Spinal cord (tissue), 10 donors: Measurements from ENCODE around the gene HDAC4. TPM values are rescaled to one million over a fixed set of nuclear protein-coding genes. Genes with fewer than 3 reads are reported as not detected.

Source experiments
- DNase-seq, 6 donors: peaks; one replicate each; pipeline versions ENCODE4 v3.0.0 to v3.0.0-alpha.2; 2013 to 2015; ENCODE audit warnings: low spot score in 6 of 6, low read depth in 4 of 6
- H3K27ac ChIP-seq: one replicate; pipeline ENCODE4 v1.5.1; 2013; ENCODE audit warnings: low read depth, low read length, control low read depth
- H3K27me3 ChIP-seq: one replicate; pipeline ENCODE4 v1.6.1; 2013; ENCODE audit warnings: low read length; ENCODE audit not compliant: control insufficient read depth, insufficient read depth
- H3K36me3 ChIP-seq: one replicate; pipeline ENCODE4 v1.6.1; 2013; ENCODE audit warnings: low read length; ENCODE audit not compliant: control insufficient read depth, insufficient read depth
- H3K4me1 ChIP-seq: one replicate; pipeline ENCODE4 v1.6.1; 2013; ENCODE audit warnings: low read length; ENCODE audit not compliant: control insufficient read depth, insufficient read depth
- H3K4me3 ChIP-seq: one replicate; pipeline ENCODE4 v1.5.1; 2013; ENCODE audit warnings: low read depth, low read length, control low read depth
- H3K9me3 ChIP-seq: one replicate; pipeline ENCODE4 v1.6.1; 2013; ENCODE audit warnings: low read length; ENCODE audit not compliant: control insufficient read depth, insufficient read depth
- WGBS: methylation state at CpG from one replicate; pipeline ENCODE4 v1.1.5; 2013; ENCODE audit warnings: missing lambda C conversion rate; ENCODE audit not compliant: insufficient coverage; 5-methylcytosine and 5-hydroxymethylcytosine counted together
- polyA plus RNA-seq, 2 donors: library from polyadenylated mRNA; unstranded; fragments of 120-200 nt; gene quantifications; one replicate each; pipeline ENCODE4 v1.2.1, GENCODE V29; 2013; ENCODE audit not compliant: insufficient read length in 2 of 2
- total RNA-seq, 2 donors: library from RNA; depleted of rRNA in 1 of 2; stranded (reverse); fragments of 120-200 nt in 1 of 2; fragments of >200 nt in 1 of 2; gene quantifications; one replicate each; pipeline versions ENCODE4 v1.2.3 to v1.2.4, GENCODE V29; 2013 to 2014
- donor health status: healthy.

The HDAC4 gene
- total and polyA plus RNA-seq, 4 donors, result 20.7 to 35.3 (median 25.4) TPM

- Histone ChIP-seq H3K36me3 (no peaks in the 10 kb centered on the region), H3K4me3 (no peak overlapping the region), H3K27me3 (no peaks in the 10 kb centered on the region), H3K4me1 (peaks cover 18% of the 10 kb centered on the region), H3K9me3 (no peaks in the 10 kb centered on the region), H3K27ac (no peak overlapping the region)
- WGBS, result 93% methylated on average over 13 of the region's 16 CpGs
- DNase-seq, result no peak
Measured at GRCh38 chr2:239037559-239037910, 363.3 kb downstream of the HDAC4 start.

DNA sequence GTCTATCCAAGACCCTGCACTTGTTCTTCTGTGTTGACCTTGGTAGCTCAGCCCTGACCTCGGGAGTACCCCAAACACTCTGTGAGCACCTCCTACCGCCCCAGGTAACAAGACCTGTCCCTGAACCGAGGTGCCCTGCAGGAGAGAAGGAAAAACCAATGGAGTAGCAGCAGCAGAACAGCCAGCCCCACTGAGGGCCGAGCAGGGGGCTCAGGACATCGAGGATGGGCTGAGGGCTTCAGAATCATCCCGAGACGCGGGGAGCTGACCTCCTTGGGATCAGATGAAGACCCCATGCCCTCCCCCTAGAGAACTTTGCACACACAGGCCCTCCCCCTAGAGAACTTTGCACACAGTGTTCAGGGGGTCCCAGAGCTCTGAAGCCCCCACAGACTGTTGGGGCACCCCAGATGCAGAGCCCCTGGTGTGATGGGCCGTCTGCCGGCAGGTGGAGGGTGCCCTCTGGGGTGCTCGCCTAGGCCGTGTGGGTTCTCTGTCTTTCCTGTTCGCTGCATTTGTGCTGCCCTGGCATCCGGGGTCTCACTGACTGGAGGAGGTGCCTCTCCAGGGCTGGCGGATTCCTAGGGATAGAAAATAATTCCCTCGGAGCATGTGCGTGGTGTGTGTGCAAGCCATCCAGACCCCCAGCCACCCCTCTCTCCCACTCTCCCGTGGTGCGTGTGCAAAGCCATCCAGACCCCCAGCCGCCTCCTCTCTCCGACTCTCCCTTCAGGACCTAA, 363.8 kb downstream of the HDAC4 start:
- H3K27me3 ChIP-seq, result no peaks in the 10 kb centered on the region
- H3K4me3 ChIP-seq, result no peak overlapping the region
- H3K4me1 ChIP-seq, result peaks cover 18% of the 10 kb centered on the region
- H3K27ac ChIP-seq, result no peak overlapping the region
- DNase-seq, result no peak
- no peaks in the 10 kb centered on the region for H3K9me3 ChIP-seq
- 90% methylated on average over 19 of the region's 21 CpGs for WGBS
- no peaks in the 10 kb centered on the region for H3K36me3 ChIP-seq

GRCh38 chr2:239035997-239036731, 364.7 kb downstream of the HDAC4 start:
- peaks cover 18% of the 10 kb centered on the region for H3K4me1 ChIP-seq
- no peak overlapping the region for H3K27ac ChIP-seq
- H3K4me3 ChIP-seq, result no peak overlapping the region
- H3K36me3 ChIP-seq, result no peaks in the 10 kb centered on the region
- 85% methylated on average over 15 of the region's 15 CpGs for WGBS
- DNase-seq, result no peak
- H3K9me3 ChIP-seq, result no peaks in the 10 kb centered on the region
- no peaks in the 10 kb centered on the region for H3K27me3 ChIP-seq

GRCh38 chr2:239035361-239035814, 365.4 kb downstream of the HDAC4 start:
- no peak overlapping the region for H3K27ac ChIP-seq
- 53% methylated on average over 22 of the region's 29 CpGs for WGBS
- no peaks in the 10 kb centered on the region for H3K36me3 ChIP-seq
- peak in 2 of 6 donors; percentile 21 to 49 for DNase-seq
- peaks cover 14% of the 10 kb centered on the region for H3K4me1 ChIP-seq
- no peaks in the 10 kb centered on the region for H3K9me3 ChIP-seq
- H3K4me3 ChIP-seq, result no peak overlapping the region
- no peaks in the 10 kb centered on the region for H3K27me3 ChIP-seq

DNA sequence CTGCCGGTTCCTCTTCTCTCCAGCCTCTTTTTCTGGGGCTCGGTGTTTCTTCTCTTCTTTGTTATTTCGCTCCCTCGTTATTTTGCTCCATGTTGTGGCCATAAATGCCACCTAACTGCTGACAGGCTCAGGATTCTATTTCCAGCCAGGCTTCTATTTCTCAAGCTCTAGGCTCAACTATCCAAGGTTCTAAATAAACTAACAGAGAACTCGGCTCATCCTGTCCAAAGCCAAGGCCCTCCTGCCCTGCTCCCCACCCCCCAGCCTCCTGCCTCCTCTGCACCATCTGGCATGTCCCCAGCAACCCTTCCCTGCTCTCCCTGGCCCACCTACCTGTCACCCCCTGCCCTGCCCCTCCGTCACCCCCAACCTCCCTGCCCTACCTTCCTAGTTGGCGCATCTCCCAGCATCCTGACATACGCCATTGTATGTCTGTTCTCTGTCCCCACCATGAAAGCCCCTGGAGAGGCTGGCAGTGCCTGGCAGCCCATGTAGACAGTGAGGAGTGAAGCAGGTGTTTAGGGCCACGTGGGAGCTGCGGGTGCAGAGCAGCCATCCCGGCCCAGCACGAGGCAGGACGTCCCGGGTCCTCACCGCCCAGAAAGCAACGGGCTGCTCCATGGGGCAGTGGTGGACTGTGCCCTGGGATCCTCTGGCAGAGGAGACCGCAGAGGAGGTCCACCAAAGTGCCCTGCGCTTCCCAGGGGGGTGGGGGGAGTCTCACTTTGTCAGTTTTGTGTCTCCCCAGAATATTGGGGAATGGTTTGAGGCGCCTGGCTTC, 366.1 kb downstream of the HDAC4 start:
- Histone ChIP-seq H3K4me1 (peaks cover 8% of the 10 kb centered on the region), H3K9me3 (no peaks in the 10 kb centered on the region), H3K4me3 (no peak overlapping the region), H3K27ac (no peak overlapping the region), H3K36me3 (no peaks in the 10 kb centered on the region), H3K27me3 (no peaks in the 10 kb centered on the region)
- 76% methylated on average over 15 of the region's 19 CpGs for WGBS
- DNase-seq, result no peak

GRCh38 chr2:239033801-239034560, 366.8 kb downstream of the HDAC4 start:
- Histone ChIP-seq H3K27ac (no peak overlapping the region), H3K27me3 (no peaks in the 10 kb centered on the region), H3K4me1 (peaks cover 8% of the 10 kb centered on the region), H3K9me3 (no peaks in the 10 kb centered on the region), H3K36me3 (no peaks in the 10 kb centered on the region), H3K4me3 (no peak overlapping the region)
- 89% methylated on average over 11 of the region's 13 CpGs for whole genome bisulfite sequencing
- no peak for DNase-seq

DNA sequence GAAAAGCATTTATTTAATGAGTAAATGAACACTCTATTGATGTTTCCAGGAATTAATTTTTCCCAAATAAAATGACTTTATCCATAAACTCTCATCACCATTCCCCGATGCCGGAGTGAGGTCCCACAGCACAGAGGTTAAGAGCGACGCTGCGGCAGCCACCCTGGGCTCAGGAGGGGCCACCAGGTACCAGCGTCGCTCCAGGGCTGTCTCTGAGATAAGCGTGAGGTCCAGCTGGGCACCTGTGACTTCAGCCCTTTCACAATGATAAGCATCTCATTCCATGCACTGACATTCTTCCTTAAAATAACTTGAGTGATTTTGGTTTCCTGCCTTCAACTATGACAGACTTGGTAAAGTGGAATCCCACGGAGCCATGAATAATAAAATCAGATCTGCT, 370.9 kb downstream of the HDAC4 start:
- H3K4me1 ChIP-seq, result peaks cover 7% of the 10 kb centered on the region
- no peaks in the 10 kb centered on the region for H3K36me3 ChIP-seq
- H3K9me3 ChIP-seq, result no peaks in the 10 kb centered on the region
- 94% methylated on average over 6 of the region's 9 CpGs for WGBS
- H3K27ac ChIP-seq, result no peak overlapping the region
- no peak overlapping the region for H3K4me3 ChIP-seq
- no peaks in the 10 kb centered on the region for H3K27me3 ChIP-seq
- no peak for DNase-seq

DNA sequence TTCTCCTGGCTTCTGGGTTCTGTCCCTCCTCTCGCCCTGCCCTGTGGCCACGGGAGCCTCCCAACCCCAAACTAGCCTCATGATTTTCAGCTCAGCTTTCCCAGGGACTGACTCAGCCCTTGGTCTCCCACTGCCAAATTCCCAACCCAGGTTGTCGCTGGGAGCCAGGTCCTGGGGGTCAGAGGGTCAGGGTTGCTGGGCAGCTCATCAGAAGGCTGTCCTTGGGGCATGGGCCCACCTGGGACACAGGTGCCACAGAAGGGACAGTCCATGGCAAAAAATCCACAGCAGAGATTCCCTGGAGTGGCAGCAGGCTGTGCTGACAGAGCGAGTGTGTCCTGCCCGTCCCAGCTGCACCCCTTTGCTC, 372.6 kb downstream of the HDAC4 start:
- WGBS, result 85% methylated on average over 3 of the region's 5 CpGs
- Histone ChIP-seq H3K4me3 (no peak overlapping the region), H3K27ac (no peak overlapping the region), H3K9me3 (no peaks in the 10 kb centered on the region), H3K36me3 (no peaks in the 10 kb centered on the region), H3K27me3 (no peaks in the 10 kb centered on the region), H3K4me1 (peaks cover 5% of the 10 kb centered on the region)
- no peak for DNase-seq
